NCI-H446 (cell line): Measurements from ENCODE around the gene GORAB.

Experiments used
- DNase-seq, 2 experiments: peaks; one replicate each; lab custom pipeline; 2025; lab: John Stamatoyannopoulos, UW

Gene GORAB

GRCh38 chr1:170592591-170593111 is 60.7 kb downstream of the GORAB start:
- DNase-seq = peak; percentile 51 to 70

DNA sequence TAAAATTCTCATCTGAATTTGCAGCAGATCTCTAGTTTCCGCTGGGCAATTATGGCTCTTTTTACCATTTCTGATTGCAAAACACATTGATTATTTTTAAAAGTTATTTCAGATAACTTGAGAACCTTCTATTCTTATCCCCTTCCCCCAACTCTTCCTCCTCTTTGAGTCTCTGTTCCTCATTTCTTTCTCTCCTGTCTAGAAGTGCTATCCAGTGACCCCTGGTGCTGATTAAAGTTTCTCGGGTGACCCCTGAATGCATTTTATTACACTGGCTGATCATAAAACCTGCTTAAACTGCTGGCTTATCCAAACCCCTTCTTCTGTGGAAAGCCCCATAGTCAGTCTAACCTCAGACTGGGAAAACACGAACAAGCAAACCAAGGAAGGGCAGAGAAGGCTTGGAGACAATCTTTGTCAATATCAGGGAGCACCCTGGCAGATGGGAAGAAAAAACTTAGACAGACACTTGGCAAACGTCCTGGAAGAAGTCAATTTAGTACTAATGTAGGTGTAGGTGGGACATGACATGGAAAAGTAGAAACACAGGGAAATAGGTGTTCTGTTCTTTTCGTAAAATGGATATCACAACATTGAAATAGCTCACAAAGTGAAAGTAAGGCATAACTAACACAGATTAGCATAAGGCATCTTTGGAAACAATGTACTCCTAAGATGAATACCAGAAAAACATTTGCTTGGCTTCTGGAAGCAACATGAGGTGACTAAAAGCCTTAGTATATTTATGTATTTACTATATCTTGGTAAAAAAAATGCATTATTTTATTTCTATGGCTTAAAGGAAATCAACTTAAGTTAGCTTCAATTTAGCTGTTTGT is 61.4 kb downstream of the GORAB start:
- peak; percentile 74 to 80 for DNase-seq

- peak; percentile 89 to 95 for DNase-seq
These were observed 62.2 kb downstream of the GORAB start for GRCh38 chr1:170594066-170594626.

- no peak for DNase-seq
These were observed 64.7 kb downstream of the GORAB start for GRCh38 chr1:170596701-170597100.

DNA sequence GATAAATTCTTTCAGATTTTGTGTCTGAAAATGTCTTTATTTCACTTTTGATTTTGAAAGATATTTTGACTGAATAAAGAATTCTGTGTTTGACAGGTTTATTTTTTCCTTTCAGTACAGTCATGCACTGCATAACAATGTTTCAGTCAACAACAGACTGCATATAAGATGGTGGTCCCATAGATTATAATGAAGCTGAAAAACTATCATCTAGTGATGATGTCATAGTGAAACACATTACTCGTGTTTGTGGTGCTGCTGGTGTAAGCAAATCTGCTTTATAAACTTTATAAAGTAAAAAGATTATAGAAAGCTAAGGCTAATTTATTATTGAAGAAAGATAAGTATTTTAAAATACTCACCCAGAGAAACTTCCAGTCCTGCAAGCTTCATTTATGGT is 66.7 kb downstream of the GORAB start:
- DNase-seq = no peak

GRCh38 chr1:170599033-170599432 is 67.1 kb downstream of the GORAB start:
- no peak for DNase-seq

DNA sequence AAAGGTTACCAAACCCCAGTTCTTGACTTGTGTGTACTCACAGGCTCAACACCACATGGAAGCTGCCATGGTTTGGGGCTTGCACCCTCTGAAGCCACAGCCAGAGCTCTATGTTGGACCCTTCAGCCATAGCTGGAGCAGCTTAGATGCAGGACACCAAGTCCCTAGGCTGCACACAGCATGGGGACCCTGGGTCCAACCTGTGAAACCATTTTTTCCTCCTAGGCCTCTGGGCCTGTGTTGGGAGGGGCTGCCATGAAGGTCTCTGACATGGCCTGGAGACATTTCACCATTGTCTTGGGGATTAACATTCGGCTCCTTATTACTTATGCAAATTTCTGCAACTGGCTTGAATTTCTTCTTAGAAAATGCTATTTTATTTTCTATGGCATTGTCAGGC is 69.9 kb downstream of the GORAB start:
- no peak for DNase-seq
